Measurements from ENCODE around the gene AFDN. TPM values are rescaled to one million over a fixed set of nuclear protein-coding genes. Genes with fewer than 3 reads are reported as not detected.

The AFDN gene
- total RNA-seq, 2 donors from 2014 or later, result 13.5 to 15.4 TPM

DNA sequence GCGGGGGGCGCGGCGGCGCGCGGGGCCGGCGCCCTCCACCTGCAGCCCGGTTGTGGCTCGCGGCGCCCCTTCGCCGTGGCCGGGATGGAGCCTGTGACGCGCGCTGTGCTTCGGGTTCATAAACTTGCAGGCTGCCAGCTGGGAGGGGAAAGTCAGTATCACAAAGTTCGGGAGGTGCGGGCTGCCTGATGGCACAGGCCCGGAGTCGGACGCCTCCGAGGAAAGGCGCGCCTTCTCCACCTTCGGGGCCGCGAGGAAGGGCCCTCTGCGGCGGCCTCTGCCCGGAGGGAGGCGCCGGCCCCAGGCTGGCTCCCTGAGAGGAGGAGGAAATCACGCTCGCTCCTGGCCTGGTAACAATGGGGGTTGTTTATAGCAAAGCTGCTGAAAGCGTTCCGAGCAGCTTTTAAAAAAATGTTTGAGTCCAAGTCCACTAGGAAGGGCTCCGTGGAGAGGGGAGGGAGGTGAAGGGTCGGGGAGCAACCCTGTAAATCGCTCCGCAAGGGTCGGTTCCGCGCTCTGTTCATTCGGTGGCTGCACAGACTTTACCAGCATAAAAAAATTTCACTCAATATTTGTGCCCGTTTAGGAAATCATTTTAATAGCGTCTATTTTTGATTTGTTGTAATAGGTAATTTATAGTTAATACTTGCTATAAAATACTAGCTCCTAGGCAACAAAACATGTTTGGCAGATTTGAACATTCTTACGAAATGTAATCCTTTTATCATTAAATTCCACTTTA lies 1.0 kb downstream of the AFDN start:
- DNase-seq (ENCODE audit: low spot score in 2 of 2), result peak in 1 of 2 donors; percentile 23
- Mint-ChIP-seq H3K36me3 (peaks cover 5 to 22% of the 10 kb centered on the region in 2 donors), H3K27ac (peak overlapping the region; percentile 10 to 20), H3K9me3 (no peaks in the 10 kb centered on the region)
- ATAC-seq, result peak; percentile 26 to 36

DNA sequence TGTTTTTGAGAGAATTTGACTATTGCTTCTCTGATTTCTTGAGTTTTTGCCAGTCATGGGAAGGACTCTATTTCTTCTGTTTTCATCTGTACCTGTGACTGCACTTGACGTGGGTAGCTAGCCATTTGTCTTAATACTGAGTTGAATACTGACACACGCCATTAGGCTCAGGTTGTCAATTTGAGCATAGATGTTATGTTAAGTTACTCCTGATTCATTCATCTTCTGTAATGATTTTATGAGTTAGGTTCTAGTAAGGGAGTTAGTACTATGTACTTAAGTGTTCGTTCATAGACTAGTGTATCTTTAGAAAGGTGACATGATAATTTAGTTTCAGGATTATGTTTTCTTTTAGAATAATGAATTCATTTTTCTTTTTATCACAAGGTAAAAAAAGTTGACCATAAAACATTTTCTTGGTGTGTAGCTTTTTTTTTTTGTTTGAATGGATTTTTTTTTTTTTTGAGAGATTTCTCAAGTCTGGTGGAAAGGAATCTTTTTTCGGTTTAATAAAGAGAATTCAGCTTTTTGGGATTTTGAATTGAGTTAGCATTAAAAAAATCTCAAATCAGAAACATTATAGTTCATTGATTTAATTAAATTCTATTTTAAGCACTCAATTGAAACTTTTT lies 1.7 kb downstream of the AFDN start:
- Mint-ChIP-seq H3K9me3 (no peaks in the 10 kb centered on the region), H3K36me3 (peaks cover 5 to 22% of the 10 kb centered on the region in 2 donors), H3K27ac (peak overlapping the region in 1 of 2 donors; percentile 10)
- ATAC-seq (no peak), DNase-seq (ENCODE audit: low spot score in 2 of 2) (no peak)

- Mint-ChIP-seq H3K36me3 (peaks cover 5 to 22% of the 10 kb centered on the region in 2 donors), H3K27ac (no peak overlapping the region), H3K9me3 (no peaks in the 10 kb centered on the region)
- ATAC-seq, result no peak
- no peak for DNase-seq (ENCODE audit: low spot score in 2 of 2)
Observed at GRCh38 chr6:167829513-167829912, 2.8 kb downstream of the AFDN start.

DNA sequence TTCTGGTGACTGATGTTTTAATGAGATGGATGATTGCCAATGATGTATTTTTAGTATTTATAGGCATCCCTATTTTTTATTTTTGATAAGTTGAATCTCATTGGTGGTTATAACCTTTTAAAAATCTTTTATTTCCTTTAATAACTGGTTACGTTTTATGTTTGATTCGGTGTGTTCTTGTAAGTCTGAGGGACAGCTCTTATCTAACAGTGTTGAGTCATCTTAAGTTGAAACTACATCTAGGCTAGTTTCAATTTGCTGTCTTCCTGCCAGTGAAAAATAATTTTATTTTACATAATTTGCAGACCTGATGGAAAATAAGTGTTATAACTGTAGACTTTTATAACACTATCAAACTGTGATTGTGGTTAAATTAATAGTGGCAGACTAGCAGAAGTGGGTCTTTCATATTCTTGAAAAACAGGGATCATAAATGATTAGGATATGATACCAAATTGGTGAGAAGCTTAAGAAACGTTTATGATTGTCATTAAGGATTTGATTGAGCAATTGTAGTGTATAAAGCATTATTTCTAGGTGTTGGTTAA lies 4.6 kb downstream of the AFDN start:
- Mint-ChIP-seq H3K27ac (no peak overlapping the region), H3K36me3 (peaks cover 2 to 9% of the 10 kb centered on the region in 2 donors), H3K9me3 (no peaks in the 10 kb centered on the region)
- DNase-seq (ENCODE audit: low spot score in 2 of 2), result no peak
- ATAC-seq, result no peak

DNA sequence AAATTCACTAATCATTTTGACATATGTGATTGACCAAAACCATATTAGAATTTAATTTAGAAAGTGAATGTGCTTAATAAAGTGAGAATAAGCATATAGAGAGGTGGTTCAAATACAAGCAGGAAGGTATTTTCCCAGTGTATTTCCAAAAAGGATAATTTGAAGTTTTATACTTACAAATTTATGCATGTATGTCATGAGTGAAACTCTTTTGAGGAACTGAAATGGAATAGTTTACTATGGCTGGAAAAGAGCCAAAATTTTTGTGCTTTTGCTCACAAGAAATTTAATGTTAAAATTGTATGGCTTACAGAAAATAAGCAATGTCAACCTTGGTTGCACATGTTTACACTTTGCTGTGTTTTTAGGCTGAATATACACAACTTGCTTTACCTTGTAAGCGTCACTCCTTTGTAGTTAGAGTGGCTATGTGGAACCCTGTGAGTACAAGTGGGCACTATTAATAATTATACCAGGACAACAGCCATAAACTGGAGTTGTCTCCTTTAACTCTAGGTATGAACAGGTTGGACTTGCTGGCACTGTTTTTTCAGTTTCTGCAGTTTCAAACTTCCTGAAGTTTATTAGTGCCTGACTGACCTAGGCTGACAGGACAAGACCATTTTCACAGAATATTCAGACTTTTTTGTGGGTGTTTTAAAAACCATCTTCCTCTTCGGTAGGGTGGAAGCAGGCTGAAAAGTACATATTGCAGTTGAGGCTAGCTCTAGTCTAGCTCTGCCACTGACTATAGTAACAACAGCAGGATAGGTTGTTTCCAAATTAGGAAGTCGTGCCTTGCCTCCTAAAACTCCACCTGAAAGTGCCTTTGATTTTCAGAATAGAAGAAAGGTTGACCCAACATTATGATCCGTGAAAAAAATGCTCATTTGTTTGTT lies 6.0 kb downstream of the AFDN start:
- Mint-ChIP-seq H3K27ac (no peak overlapping the region), H3K9me3 (no peaks in the 10 kb centered on the region), H3K36me3 (peaks cover 0 to 6% of the 10 kb centered on the region in 2 donors)
- no peak for DNase-seq (ENCODE audit: low spot score in 2 of 2)
- ATAC-seq, result peak in 1 of 2 donors; percentile 24

DNA sequence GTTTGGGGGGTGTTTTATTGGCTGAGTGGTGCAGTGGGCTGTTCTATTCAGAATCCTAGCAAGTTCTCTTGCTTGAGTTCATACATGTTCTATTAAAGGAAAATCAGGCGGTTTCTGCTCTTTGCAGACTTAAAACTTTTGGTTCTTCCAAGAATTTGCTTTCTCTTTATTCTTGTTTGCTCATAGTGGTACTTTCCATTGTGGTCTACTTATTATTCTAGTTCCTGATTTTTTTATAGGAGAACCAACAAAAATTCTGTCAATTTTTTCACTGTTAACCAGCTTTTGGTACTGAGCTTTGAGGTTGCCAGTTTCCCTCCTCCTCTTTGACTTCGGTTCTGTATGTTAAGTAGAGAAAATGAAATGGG lies 6.7 kb downstream of the AFDN start:
- Mint-ChIP-seq H3K9me3 (no peaks in the 10 kb centered on the region), H3K27ac (no peak overlapping the region), H3K36me3 (no peaks in the 10 kb centered on the region)
- DNase-seq (ENCODE audit: low spot score in 2 of 2) (no peak), ATAC-seq (peak in 1 of 2 donors; percentile 58)

DNA sequence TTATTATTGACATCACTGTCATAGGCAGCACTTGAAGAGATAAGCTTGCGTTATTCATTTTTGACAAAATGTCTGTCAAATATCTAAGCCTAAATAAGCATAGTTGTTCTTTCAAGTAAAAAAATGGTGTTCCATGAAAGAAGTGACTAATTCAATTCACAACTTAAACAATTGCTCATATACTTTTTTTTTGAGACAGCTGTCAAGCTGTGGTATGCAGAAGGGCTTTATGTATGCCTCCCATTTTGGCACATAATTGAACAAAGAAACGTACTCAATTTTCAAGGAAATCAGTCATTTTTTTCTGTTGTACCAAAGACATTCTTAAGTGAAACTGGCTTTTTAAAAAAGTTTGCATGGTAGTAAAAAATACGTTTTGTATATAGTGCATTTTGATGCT lies 8.5 kb downstream of the AFDN start:
- DNase-seq (ENCODE audit: low spot score in 2 of 2) (no peak), ATAC-seq (no peak)
- Mint-ChIP-seq H3K9me3 (no peaks in the 10 kb centered on the region), H3K36me3 (no peaks in the 10 kb centered on the region), H3K27ac (no peak overlapping the region)

DNA sequence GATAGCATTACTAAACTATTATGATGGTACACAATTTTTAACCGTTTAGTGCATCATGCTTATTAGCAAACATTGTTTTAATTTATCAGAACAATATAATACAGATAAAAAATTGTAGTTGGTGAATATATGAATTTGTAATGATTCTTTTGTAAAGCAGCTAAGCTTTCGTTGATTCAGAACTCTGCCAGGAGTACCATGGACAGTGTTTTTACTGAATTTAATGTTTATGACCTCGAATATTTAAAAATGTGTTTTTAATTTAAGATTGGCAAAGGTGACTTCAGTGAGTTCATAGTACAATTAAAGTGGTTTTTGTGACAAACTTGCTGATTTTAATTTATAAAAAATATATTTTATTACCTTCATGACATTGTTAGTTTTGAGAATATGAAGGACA lies 10.0 kb downstream of the AFDN start:
- no peak for ATAC-seq
- H3K27ac Mint-ChIP-seq, result no peak overlapping the region
- DNase-seq (ENCODE audit: low spot score in 2 of 2), result no peak
- H3K36me3 Mint-ChIP-seq, result no peaks in the 10 kb centered on the region
- H3K9me3 Mint-ChIP-seq, result no peaks in the 10 kb centered on the region

DNA sequence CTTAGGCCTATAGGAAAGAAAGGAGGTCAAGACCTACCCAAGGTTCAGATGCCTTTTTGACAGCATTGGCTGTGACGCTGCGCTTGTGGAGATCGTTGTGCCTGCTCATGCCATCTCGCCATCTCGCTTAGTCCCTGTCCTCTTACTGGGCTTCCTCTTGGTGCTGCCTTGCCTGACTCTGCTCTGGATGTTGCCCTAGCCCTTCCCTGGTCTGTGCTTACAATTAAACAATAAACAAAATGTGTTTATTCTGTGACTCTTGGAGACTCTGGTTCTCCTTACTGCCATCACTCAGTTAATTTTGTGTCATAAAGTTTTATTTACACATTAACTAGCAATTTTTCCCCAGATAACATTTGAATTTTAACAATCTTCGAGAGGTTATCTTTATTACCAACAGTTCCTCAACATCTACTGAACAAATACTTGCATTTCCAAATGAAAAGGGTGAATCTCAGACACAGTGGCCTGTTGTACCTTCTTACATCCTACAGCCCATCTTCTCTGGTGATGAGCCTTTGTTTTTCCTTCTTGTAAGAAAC lies 11.6 kb downstream of the AFDN start:
- H3K27ac Mint-ChIP-seq, result no peak overlapping the region
- H3K9me3 Mint-ChIP-seq, result no peaks in the 10 kb centered on the region
- no peak for DNase-seq (ENCODE audit: low spot score in 2 of 2)
- H3K36me3 Mint-ChIP-seq, result no peaks in the 10 kb centered on the region
- ATAC-seq, result no peak

DNA sequence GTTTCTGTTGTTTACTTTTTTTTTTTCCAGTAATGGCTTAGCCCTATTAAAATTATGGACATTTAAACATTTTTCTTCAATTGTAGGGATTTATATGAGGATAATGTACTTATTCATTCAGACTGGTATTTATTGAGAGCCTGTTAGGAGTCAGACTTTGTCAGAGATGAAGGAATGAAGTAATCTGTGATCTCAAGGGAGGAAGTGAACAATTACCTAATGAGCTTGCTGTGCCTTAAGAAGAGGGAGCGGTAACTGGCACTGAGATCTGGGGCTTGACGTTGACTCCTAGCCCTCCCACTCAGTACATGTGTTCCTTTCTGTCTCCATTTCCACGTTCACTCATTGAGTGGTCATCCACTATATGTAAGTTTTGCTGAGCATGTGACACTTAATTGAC lies 12.6 kb downstream of the AFDN start:
- ATAC-seq, result no peak
- Mint-ChIP-seq H3K27ac (no peak overlapping the region), H3K9me3 (no peaks in the 10 kb centered on the region), H3K36me3 (no peaks in the 10 kb centered on the region)
- no peak for DNase-seq (ENCODE audit: low spot score in 2 of 2)

DNA sequence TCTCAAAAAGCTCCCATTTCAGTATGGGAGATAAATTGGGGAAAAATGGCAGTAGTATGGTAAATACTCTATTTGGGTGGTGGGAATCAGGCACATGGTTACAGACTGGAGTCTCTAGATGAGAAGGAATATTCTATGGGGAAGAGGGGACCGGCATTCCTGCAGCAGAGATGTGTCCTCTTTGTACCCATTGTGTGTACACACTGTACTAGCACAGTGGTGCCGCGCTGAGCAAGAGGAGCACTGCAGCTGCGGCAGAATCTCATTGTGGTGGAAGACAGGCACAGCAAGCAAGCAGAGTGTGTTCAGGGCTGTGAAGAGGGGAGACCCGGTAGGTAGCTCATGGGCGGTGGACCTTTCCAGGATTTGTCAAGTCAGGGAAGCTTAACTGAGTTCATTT lies 13.0 kb downstream of the AFDN start:
- Mint-ChIP-seq H3K27ac (no peak overlapping the region), H3K9me3 (no peaks in the 10 kb centered on the region), H3K36me3 (no peaks in the 10 kb centered on the region)
- no peak for DNase-seq (ENCODE audit: low spot score in 2 of 2)
- no peak for ATAC-seq

DNA sequence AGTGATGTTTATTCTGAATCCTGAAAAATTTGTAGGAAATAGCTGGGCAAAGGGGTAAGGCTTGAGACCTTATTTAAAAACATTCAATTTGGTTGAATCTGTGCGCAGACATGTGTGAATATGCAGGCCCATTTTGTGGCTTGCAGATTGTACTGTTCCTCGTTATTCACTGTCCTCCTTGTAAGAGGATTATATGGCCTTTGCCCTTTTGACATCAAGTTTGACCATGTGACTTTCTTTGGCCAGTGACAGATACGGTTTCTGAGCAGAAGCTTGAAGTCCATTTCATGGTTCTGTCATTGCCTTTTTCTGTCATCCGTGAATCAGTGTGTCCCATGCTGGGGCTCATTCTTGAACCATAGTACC lies 13.4 kb downstream of the AFDN start:
- ATAC-seq, result no peak
- H3K36me3 Mint-ChIP-seq, result no peaks in the 10 kb centered on the region

DNA sequence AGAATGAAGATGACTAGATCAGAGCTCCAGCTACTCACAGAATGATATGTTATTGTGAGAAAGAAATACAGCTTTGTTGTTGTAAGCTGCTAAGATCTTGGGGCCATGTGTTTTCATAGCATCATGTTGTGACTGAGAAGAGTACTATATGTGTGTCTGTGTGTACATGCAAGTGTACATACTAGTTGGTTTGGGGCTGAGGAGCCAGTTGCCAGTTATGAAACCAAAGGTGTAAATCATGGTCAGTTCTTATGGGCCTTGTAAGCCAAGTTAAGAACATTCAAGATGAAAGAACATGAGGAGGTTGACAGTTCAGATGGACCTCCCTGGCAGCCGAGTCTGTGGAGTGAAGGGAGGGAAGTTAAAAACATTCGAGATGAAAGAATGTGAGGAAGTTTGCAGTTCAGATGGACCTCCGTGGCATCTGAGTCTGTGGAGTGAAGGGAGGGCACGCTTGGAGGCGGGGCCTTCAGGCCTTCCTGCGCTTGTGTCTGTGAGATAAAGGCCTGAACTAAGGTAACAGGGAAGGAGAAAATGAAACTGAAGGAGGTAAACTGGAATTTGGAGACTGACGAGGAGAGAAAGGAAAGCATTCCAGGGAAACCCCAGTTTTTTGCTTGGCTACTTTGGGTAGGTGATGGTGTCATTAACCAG lies 13.9 kb downstream of the AFDN start:
- Mint-ChIP-seq H3K27ac (no peak overlapping the region), H3K9me3 (no peaks in the 10 kb centered on the region), H3K36me3 (no peaks in the 10 kb centered on the region)
- DNase-seq (ENCODE audit: low spot score in 2 of 2), result no peak
- no peak for ATAC-seq

More for the DNA sequence above, 13.4 kb downstream of the AFDN start:
- no peak for DNase-seq (ENCODE audit: low spot score in 2 of 2)
- Mint-ChIP-seq H3K9me3 (no peaks in the 10 kb centered on the region), H3K27ac (no peak overlapping the region)

- no peaks in the 10 kb centered on the region for H3K36me3 Mint-ChIP-seq
- H3K27ac Mint-ChIP-seq, result no peak overlapping the region
- DNase-seq (ENCODE audit: low spot score in 2 of 2) (no peak), ATAC-seq (no peak)
- no peaks in the 10 kb centered on the region for H3K9me3 Mint-ChIP-seq
Observed at GRCh38 chr6:167841981-167842380, 15.3 kb downstream of the AFDN start.

DNA sequence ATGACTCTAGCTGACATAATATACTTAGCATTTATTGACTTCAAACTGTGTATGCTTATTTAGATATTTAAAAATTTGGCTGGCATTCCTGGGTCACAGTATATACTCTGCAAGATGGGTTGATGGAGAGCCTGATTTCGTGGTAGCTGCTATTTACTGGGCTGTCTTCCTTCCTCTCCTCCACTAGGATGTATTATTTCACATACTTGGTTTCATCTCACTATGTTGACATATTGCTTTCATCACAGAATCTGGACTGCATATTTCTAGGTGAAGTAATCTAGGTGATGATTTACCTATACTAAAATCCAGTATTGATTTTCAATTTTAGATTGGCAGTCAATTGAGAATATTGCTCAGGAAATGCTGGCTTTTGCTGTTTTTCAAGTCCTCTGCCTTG lies 15.7 kb downstream of the AFDN start:
- no peak overlapping the region for H3K27ac Mint-ChIP-seq
- H3K9me3 Mint-ChIP-seq, result no peaks in the 10 kb centered on the region
- no peaks in the 10 kb centered on the region for H3K36me3 Mint-ChIP-seq
- DNase-seq (ENCODE audit: low spot score in 2 of 2) (no peak), ATAC-seq (no peak)

DNA sequence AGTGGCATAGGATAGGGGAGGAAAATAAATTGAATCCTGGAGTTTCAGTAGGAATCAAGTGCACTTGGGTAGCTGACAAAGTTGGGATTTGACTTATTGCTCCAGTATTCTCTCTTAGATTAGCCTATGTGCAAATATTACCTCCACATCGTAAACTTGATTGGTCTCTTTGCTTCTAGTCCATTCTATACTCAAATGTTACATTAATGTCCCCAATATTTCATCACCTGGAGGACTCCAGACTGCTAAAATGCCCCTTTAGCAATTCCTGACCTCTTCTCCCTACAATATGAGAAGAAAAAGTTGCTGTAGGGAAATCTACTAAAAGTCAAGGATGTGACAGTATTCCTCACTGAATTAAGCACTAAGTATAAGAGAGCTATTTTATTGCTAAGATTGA lies 16.3 kb downstream of the AFDN start:
- Mint-ChIP-seq H3K9me3 (no peaks in the 10 kb centered on the region), H3K36me3 (no peaks in the 10 kb centered on the region), H3K27ac (no peak overlapping the region)
- ATAC-seq (no peak), DNase-seq (ENCODE audit: low spot score in 2 of 2) (no peak)

Data from activated naive CD4-positive, alpha-beta T cell treated with anti-CD3 and anti-CD28 coated beads, Interleukin-2, amount 50 U/mL, for 72 hours (primary cell).